Bronchial epithelial cell (primary cell): Measurements from ENCODE around the gene RPS27A. TPM values are rescaled to one million over a fixed set of nuclear protein-coding genes. Genes with fewer than 3 reads are reported as not detected.
"Not testable (repeated sequence)": the region's sequence is repeated elsewhere in the genome, so short reads cannot be mapped to it uniquely, and the experiment has no call there.

Source experiments
- DNase-seq: peaks from one replicate; pipeline ENCODE4 v3.0.0-alpha.2; 2010; ENCODE audit warnings: low read depth
- FAIRE-seq: peaks from 2 replicates; lab custom pipeline; 2011; peaks lifted over from hg19 to GRCh38; lab: Jason Lieb, UNC
- H3K27me3 ChIP-seq: 2 replicates; pipeline ENCODE4 v1.5.1; 2011; ENCODE audit warnings: low read length; ENCODE audit not compliant: control insufficient read depth, insufficient read depth
- H3K36me3 ChIP-seq: 2 replicates; pipeline ENCODE4 v1.5.1; 2011; ENCODE audit warnings: low read length; ENCODE audit not compliant: control insufficient read depth, insufficient read depth
- H3K4me3 ChIP-seq: 2 replicates; pipeline ENCODE4 v1.5.1; 2011; ENCODE audit warnings: mild to moderate bottlenecking, low read depth, low read length, control low read depth
- CTCF ChIP-seq: IDR thresholded peaks from 2 replicates; pipeline ENCODE4 v1.5.1; 2011; ENCODE audit warnings: mild to moderate bottlenecking, moderate library complexity, low read length, control low read depth, inconsistent platforms; ENCODE audit not compliant: insufficient read depth, severe bottlenecking
- total RNA-seq: library from RNA; depleted of rRNA; stranded (reverse); fragments of >200 nt; gene quantifications from 2 replicates; pipeline ENCODE4 v1.2.1, GENCODE V29; 2014

The RPS27A gene
- total RNA-seq, 1 donor from 2014 or later, result 1,648 TPM

DNA sequence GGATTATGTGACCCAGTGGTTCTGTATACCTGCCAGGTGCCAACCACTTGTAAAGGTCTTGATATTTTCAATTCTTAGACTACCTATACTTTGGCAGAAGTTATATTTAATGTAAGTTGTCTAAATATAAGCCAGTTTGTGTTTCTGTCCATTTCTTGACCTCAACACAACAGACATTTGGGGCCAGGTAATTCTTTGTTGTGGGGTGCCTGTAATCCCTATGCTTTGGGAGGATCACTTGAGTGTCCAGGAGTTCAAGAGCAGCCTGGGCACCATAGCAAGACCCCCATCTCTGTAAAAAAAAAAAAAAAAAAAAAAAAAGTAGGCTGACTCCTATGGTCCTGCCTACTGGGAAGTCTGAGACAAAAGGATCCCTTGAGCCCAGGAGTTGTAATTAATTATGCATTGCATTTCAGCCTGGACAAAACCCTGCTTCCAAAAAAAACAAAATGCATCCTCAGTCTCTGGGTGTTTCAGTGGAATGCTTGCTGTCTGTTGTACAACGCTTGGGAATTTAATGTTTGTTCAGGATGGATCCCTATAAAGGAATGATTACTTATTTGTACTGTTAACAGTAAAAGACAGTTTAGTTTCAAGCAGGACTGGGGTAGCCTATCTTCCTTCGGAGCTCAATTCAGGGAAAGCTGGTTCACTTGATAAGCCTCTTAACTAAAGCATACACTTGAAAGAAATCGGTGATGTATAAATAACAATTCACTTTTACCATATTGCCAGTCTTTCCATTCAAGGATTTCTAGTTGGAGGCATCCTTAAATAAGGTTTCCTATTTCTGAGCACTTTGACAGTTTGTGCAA, 3.4 kb downstream of the RPS27A start:
- no peak for TF ChIP-seq CTCF
- no peaks in the 10 kb centered on the region for H3K27me3 ChIP-seq
- no peak overlapping the region for H3K4me3 ChIP-seq
- H3K36me3 ChIP-seq, result peaks cover 9% of the 10 kb centered on the region
- DNase-seq (no peak), FAIRE-seq (no peak)

GRCh38 chr2:55236992-55237543, 4.6 kb downstream of the RPS27A start:
- no peak for FAIRE-seq

GRCh38 chr2:55239656-55240222, 7.3 kb downstream of the RPS27A start:
- H3K4me3 ChIP-seq, result no peak overlapping the region
- H3K27me3 ChIP-seq, result no peaks in the 10 kb centered on the region
- FAIRE-seq (no peak), DNase-seq (no peak)
- no peak for TF ChIP-seq CTCF
- peaks cover 4% of the 10 kb centered on the region for H3K36me3 ChIP-seq

More at GRCh38 chr2:55236992-55237543, 4.6 kb downstream of the RPS27A start:
- DNase-seq, result no peak
- no peak for TF ChIP-seq CTCF
- peaks cover 11% of the 10 kb centered on the region for H3K36me3 ChIP-seq
- no peaks in the 10 kb centered on the region for H3K27me3 ChIP-seq
- no peak overlapping the region for H3K4me3 ChIP-seq

DNA sequence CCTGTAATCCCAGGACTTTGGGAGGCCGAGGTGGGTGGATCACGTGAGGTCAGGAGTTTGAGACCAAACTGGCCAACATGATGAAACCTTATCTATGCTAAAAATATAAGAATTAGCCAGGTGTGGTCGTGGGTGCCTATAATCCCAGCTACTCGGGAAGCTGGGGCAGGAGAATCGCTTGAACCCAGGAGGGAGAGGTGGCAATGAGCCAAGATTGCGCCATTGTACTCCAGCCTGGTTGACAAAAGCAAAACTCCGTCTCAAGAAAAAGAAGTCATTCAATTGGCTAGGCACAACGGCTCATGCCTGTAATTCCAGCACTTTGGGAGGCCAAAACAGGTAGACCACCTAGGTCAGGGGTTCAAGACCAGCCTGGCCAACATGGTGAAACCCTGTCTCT, 9.1 kb downstream of the RPS27A start:
- not testable (repeated sequence) for FAIRE-seq

GRCh38 chr2:55242617-55243016, 10.1 kb downstream of the RPS27A start:
- TF ChIP-seq CTCF, result no peak
- FAIRE-seq (no peak), DNase-seq (no peak)
- Histone ChIP-seq H3K27me3 (no peaks in the 10 kb centered on the region), H3K36me3 (peaks cover 5% of the 10 kb centered on the region), H3K4me3 (no peak overlapping the region)

More for the DNA sequence above, 9.1 kb downstream of the RPS27A start:
- not testable (repeated sequence) for H3K4me3 ChIP-seq, DNase-seq, H3K36me3 ChIP-seq, H3K27me3 ChIP-seq

GRCh38 chr2:55245411-55245810, 12.9 kb downstream of the RPS27A start:
- peaks cover 9% of the 10 kb centered on the region for H3K36me3 ChIP-seq
- no peaks in the 10 kb centered on the region for H3K27me3 ChIP-seq
- DNase-seq (no peak), FAIRE-seq (no peak)
- no peak for TF ChIP-seq CTCF
- H3K4me3 ChIP-seq, result no peak overlapping the region
